ENCODE measurements around the gene DEPP1.

DNA sequence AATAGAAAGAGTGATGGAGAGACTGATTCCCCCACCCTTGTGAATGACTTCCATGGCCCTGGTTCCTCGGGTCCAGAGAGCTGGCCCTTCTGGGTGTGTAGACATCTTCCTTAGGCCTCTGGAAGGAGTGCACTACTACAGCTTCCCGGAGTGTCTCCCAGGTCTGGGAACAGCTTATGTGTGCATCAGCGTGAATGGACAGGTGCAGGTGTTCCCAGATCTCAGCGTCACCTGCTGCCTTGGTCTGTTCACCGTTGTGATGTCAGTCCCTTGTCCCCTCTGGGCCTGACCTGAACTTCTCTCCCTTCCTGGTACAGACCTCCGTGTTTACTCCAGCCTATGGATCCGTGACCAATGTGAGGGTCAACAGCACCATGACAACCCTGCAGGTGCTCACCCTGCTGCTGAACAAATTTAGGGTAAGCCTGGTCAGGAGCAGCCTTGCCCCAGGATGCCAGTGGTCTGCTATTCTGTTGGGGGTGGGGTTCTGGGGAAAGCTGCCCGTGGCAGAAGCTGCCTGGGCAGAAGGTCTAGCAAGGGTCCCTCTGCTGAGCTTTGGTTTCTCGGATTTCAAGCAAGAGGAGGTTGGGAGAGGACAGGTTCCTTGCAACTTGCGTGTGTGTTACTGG is 10.5 kb upstream of the DEPP1 start:
- no peak for TF ChIP-seq CTCF (IDR thresholded peaks at IDR 0.05; ENCODE audit: insufficient read depth, low read length, poor library complexity, severe bottlenecking)
- no peak for TF ChIP-seq EZH2phosphoT487 (conservative IDR thresholded peaks at IDR 0.05; ENCODE audit: low read length)

Measured in SU-DHL-6 (cell line).